PC-9 (cell line): ENCODE results near the gene ISCA2. TPM values are rescaled to one million over a fixed set of nuclear protein-coding genes. Genes with fewer than 3 reads are reported as not detected.

Experiments used
- BruUV-seq: library from RNA; stranded (reverse); fragments of 400-500 nt; replicated peaks from 2 replicates; lab custom pipeline; 2021; lab: Mats Ljungman, UMichigan
- CTCF ChIA-PET: fragments of 300-600 bp; sonication (Branson Sonifier 250); formaldehyde crosslinking; loops from one replicate; lab custom pipeline; 2022; ENCODE audit warnings: antibody characterized with exemption; lab: Charles Lee
- POLR2A ChIA-PET: fragments of 300-600 bp; sonication (Branson Sonifier 250); formaldehyde crosslinking; loops from one replicate; lab custom pipeline; 2022; ENCODE audit warnings: antibody characterized with exemption; ENCODE audit not compliant: unreplicated experiment; lab: Charles Lee
- DNase-seq, 2 experiments: peaks; one replicate each; pipeline versions ENCODE4 v3.0.0 to v3.0.0-alpha.2; 2015 to 2022; ENCODE audit warnings: mixed read lengths in 1 of 2
- H2AFZ ChIP-seq: fragments of 200-600 bp; sonication (generic); 2 replicates; pipeline ENCODE4 v1.8.1; 2017; ENCODE audit warnings: antibody characterized with exemption
- H3F3A ChIP-seq: fragments of 200-600 bp; sonication (generic); 2 replicates; pipeline ENCODE4 v1.8.1; 2017; ENCODE audit warnings: antibody characterized with exemption, mild to moderate bottlenecking, low read depth; ENCODE audit not compliant: insufficient read depth
- H3K27ac ChIP-seq: fragments of 200-600 bp; sonication (generic); 2 replicates; pipeline ENCODE4 v1.6.1; 2016; ENCODE audit warnings: mixed run types
- H3K27me3 ChIP-seq: fragments of 200-600 bp; sonication (generic); 2 replicates; pipeline ENCODE4 v1.6.1; 2016; ENCODE audit warnings: low read depth, mixed run types; ENCODE audit not compliant: insufficient read depth
- H3K36me3 ChIP-seq: fragments of 200-600 bp; sonication (generic); 2 replicates; pipeline ENCODE4 v1.6.1; 2016; ENCODE audit warnings: low read depth, mixed run types
- H3K4me1 ChIP-seq: fragments of 200-600 bp; sonication (generic); replicated peaks from 2 replicates; pipeline ENCODE4 v1.6.1; 2016; ENCODE audit warnings: mixed run types; ENCODE audit not compliant: insufficient read depth
- H3K4me2 ChIP-seq: fragments of 200-600 bp; sonication (generic); 2 replicates; pipeline ENCODE4 v1.6.1; 2017; ENCODE audit warnings: mixed run types
- H3K4me3 ChIP-seq: fragments of 200-600 bp; sonication (generic); 2 replicates; pipeline ENCODE4 v1.6.1; 2016; ENCODE audit warnings: mixed run types
- H3K79me2 ChIP-seq: fragments of 200-600 bp; sonication (generic); 2 replicates; pipeline ENCODE4 v1.6.1; 2017; ENCODE audit warnings: low read depth, mixed run types
- H3K9me2 ChIP-seq: fragments of 200-600 bp; sonication (generic); 2 replicates; pipeline ENCODE4 v1.8.1; 2017; ENCODE audit warnings: mild to moderate bottlenecking; ENCODE audit not compliant: insufficient read depth
- H3K9me3 ChIP-seq: fragments of 200-600 bp; sonication (generic); 2 replicates; pipeline ENCODE4 v1.8.1; 2016; ENCODE audit warnings: low read depth; ENCODE audit not compliant: insufficient read depth
- H4K20me1 ChIP-seq: fragments of 200-600 bp; sonication (generic); 2 replicates; pipeline ENCODE4 v1.8.1; 2017; ENCODE audit not compliant: insufficient read depth
- CTCF ChIP-seq: fragments of 200-600 bp; sonication (generic); conservative IDR thresholded peaks from 2 replicates; pipeline ENCODE4 v1.6.1; 2017; ENCODE audit warnings: mixed run types, antibody characterized with exemption, mild to moderate bottlenecking, moderate library complexity
- EZH2 ChIP-seq: fragments of 200-600 bp; sonication (generic); IDR thresholded peaks from 2 replicates; pipeline ENCODE4 v1.8.0; 2017; ENCODE audit warnings: antibody characterized with exemption, low read depth
- intact Hi-C: fragments of 100-400 bp; cut with micrococcal nuclease; formaldehyde crosslinking; loops from one replicate; pipeline ENCODE4 v1.10.0; 2022; ENCODE audit not compliant: unreplicated experiment
- total RNA-seq: library from RNA; stranded (reverse); gene quantifications from 2 replicates; pipeline ENCODE4 v1.2.3, GENCODE V29; 2021

ISCA2 gene
- total RNA-seq, 1 experiment from 2014 or later = 86.5 TPM

- no peaks in the 10 kb centered on the region for H3K27me3 ChIP-seq
- H4K20me1 ChIP-seq = no peaks in the 10 kb centered on the region
- no peak for TF ChIP-seq EZH2
- TF ChIP-seq CTCF = no peak
- H3K4me3 ChIP-seq = no peak overlapping the region
- ChIA-PET POLR2A (no interaction called here), CTCF (interaction anchor here (0.6 kb wide), 1 partner anchor 25 kb away, joined by 3 read pairs; no protein-coding TSS in a partner anchor)
- no peak overlapping the region for H3K27ac ChIP-seq
- H3K4me1 ChIP-seq = no peaks in the 10 kb centered on the region
- BruUV-seq = no TSS peak
- no peak overlapping the region for H3K4me2 ChIP-seq
- no peak overlapping the region for H2AFZ ChIP-seq
- H3F3A ChIP-seq = no peaks in the 10 kb centered on the region
- no peaks in the 10 kb centered on the region for H3K79me2 ChIP-seq
- H3K36me3 ChIP-seq = 0 out of 2 replicates have a peak, but pooled peaks cover 6% of the 10 kb centered on the region
- intact Hi-C loops = no loop called here
- H3K9me3 ChIP-seq = no peaks in the 10 kb centered on the region
- no peak for DNase-seq
- H3K9me2 ChIP-seq = no peaks in the 10 kb centered on the region
Observed at GRCh38 chr14:74524076-74524811, 30.7 kb downstream of the ISCA2 start.

GRCh38 chr14:74524812-74525135 is 31.2 kb downstream of the ISCA2 start:
- no peaks in the 10 kb centered on the region for H3K9me3 ChIP-seq
- POLR2A ChIA-PET = no interaction called here
- no peaks in the 10 kb centered on the region for H3F3A ChIP-seq
- H3K36me3 ChIP-seq = 0 out of 2 replicates have a peak, but pooled peaks cover 6% of the 10 kb centered on the region
- TF ChIP-seq CTCF (no peak), EZH2 (no peak)
- no peak overlapping the region for H3K4me2 ChIP-seq
- no TSS peak for BruUV-seq
- no peak overlapping the region for H3K4me3 ChIP-seq
- no peaks in the 10 kb centered on the region for H3K27me3 ChIP-seq
- CTCF ChIA-PET = no interaction called here
- no peaks in the 10 kb centered on the region for H3K79me2 ChIP-seq
- H4K20me1 ChIP-seq = no peaks in the 10 kb centered on the region
- no peak overlapping the region for H3K27ac ChIP-seq
- DNase-seq = no peak
- H3K4me1 ChIP-seq = no peaks in the 10 kb centered on the region
- H3K9me2 ChIP-seq = no peaks in the 10 kb centered on the region
- intact Hi-C loops = no loop called here
- no peak overlapping the region for H2AFZ ChIP-seq

GRCh38 chr14:74525361-74525851 is 31.8 kb downstream of the ISCA2 start:
- no peak overlapping the region for H3K4me2 ChIP-seq
- H3K27ac ChIP-seq = no peak overlapping the region
- no peak overlapping the region for H2AFZ ChIP-seq
- no peaks in the 10 kb centered on the region for H3K9me2 ChIP-seq
- H3K36me3 ChIP-seq = 0 out of 2 replicates have a peak, but pooled peaks cover 6% of the 10 kb centered on the region
- TF ChIP-seq CTCF (no peak), EZH2 (no peak)
- no peaks in the 10 kb centered on the region for H3K79me2 ChIP-seq
- H4K20me1 ChIP-seq = no peaks in the 10 kb centered on the region
- no peaks in the 10 kb centered on the region for H3K27me3 ChIP-seq
- H3F3A ChIP-seq = no peaks in the 10 kb centered on the region
- intact Hi-C loops = no loop called here
- no peak for DNase-seq
- no TSS peak for BruUV-seq
- no peaks in the 10 kb centered on the region for H3K9me3 ChIP-seq
- H3K4me3 ChIP-seq = no peak overlapping the region
- H3K4me1 ChIP-seq = no peaks in the 10 kb centered on the region
- ChIA-PET CTCF (interaction anchor here (1.2 kb wide), 1 partner anchor 47 kb away, joined by 3 read pairs; no protein-coding TSS in a partner anchor), POLR2A (interaction anchor here (0.6 to 0.7 kb wide), 3 partner anchors 116 to 454 kb away, joined by 4 to 7 read pairs (median 6); no protein-coding TSS in a partner anchor)
